Activated T-helper 2 cell treated with anti-CD3 and anti-CD28 coated beads, Interferon-gamma antibody, Interleukin-2, Interleukin-4, amounts not matched to agents 10 μg/mL and 5 μg/mL and 100 μg/mL, durations not matched to agents 14 hours and 24 hours and 36 hours (primary cell): ENCODE results near the gene CNTNAP2. TPM values are rescaled to one million over a fixed set of nuclear protein-coding genes. Genes with fewer than 3 reads are reported as not detected.

Source experiments
- DNase-seq: peaks from one replicate; pipeline ENCODE4 v3.0.0; 2021; ENCODE audit warnings: low spot score
- H3K27ac Mint-ChIP-seq: one replicate; pipeline ENCODE4 v1.8.0; 2021; ENCODE audit warnings: mixed read lengths
- H3K27me3 Mint-ChIP-seq: one replicate; pipeline ENCODE4 v1.8.0; 2021; ENCODE audit warnings: low read depth, mixed read lengths
- H3K36me3 Mint-ChIP-seq: one replicate; pipeline ENCODE4 v1.8.0; 2021; ENCODE audit warnings: low read depth, mixed read lengths
- H3K4me1 Mint-ChIP-seq: one replicate; pipeline ENCODE4 v1.8.0; 2021; ENCODE audit warnings: low read depth, mixed read lengths
- H3K4me3 Mint-ChIP-seq: one replicate; pipeline ENCODE4 v1.8.0; 2021; ENCODE audit warnings: low read depth, mild to moderate bottlenecking, moderate library complexity, mixed read lengths
- H3K9me3 Mint-ChIP-seq: one replicate; pipeline ENCODE4 v1.8.0; 2021; ENCODE audit warnings: mixed read lengths
- intact Hi-C: fragments of 100-400 bp; cut with micrococcal nuclease; formaldehyde crosslinking; loops from one replicate; pipeline ENCODE4 v1.15.1; 2023
- total RNA-seq: library from RNA; stranded (reverse); gene quantifications from 2 replicates; pipeline ENCODE4 v1.2.3, GENCODE V29; 2022

CNTNAP2 gene
- total RNA-seq, 1 donor from 2014 or later, result not detected

- intact Hi-C loops, result no loop called here
- H3K9me3 Mint-ChIP-seq, result no peaks in the 10 kb centered on the region
- H3K36me3 Mint-ChIP-seq, result no peaks in the 10 kb centered on the region
- H3K27me3 Mint-ChIP-seq, result peaks cover 8% of the 10 kb centered on the region
- H3K4me1 Mint-ChIP-seq, result peaks cover 7% of the 10 kb centered on the region
- DNase-seq, result peak; percentile 29
- no peak overlapping the region for H3K4me3 Mint-ChIP-seq
- H3K27ac Mint-ChIP-seq, result no peak overlapping the region
These were observed 2146.2 kb downstream of the CNTNAP2 start for GRCh38 chr7:148262721-148263229.

DNA sequence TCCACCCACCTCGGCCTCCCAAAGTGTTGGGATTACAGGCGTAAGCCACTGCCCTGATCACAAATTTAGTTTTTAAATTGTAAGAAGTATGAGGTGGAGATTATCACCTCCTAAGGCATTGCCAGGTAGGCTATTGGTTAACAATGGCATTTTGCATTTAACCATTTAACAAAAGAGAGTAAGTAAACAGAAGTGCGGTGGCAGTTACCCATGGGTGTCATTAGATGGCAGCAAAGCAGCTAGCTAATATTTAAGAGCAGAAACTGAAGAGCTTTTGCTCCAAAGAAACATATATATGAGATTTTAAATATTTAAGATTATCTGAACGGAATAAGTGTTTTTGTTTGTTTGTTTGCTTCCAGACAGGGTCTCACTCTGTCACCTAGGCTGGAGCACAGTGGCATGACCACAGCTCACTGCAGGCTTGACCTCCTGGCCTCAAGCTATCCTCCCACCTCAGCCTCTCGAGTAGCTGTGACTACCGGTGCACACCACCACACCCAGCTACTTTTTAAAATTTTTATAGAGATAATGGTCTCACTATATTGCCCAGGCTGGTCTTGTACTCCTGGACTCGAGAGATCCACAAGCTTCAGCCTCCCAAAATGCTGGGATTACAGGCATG, 2148.4 kb downstream of the CNTNAP2 start:
- Mint-ChIP-seq H3K4me1 (peaks cover 7% of the 10 kb centered on the region), H3K9me3 (no peaks in the 10 kb centered on the region), H3K27me3 (peaks cover 8% of the 10 kb centered on the region), H3K36me3 (no peaks in the 10 kb centered on the region), H3K27ac (no peak overlapping the region), H3K4me3 (no peak overlapping the region)
- intact Hi-C loops, result loop anchor here (5.0 kb wide), 1 partner anchor 702 kb away; no protein-coding TSS in a partner anchor
- DNase-seq, result no peak

DNA sequence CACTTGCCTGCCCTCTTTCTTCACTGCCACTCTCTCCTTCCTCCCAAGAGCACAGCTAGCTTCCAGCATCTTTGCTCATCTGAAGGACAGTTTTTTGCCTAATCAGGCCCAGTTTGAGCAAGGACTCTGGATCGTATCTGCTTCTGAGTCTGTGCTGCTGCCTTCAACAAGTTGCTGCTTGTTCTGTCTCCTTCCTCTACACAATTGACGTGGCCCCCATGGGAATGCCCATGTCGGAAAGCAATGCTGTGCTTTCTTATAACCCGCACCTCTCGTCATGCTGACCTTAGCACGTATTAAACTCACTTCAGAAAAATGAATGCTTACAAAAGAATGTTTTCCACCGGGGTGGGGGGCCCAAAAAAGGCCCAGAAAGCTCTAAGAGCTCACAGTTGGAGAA, 2149.3 kb downstream of the CNTNAP2 start:
- Mint-ChIP-seq H3K27me3 (peaks cover 8% of the 10 kb centered on the region), H3K4me1 (peaks cover 7% of the 10 kb centered on the region), H3K27ac (no peak overlapping the region), H3K4me3 (no peak overlapping the region), H3K9me3 (no peaks in the 10 kb centered on the region), H3K36me3 (no peaks in the 10 kb centered on the region)
- no peak for DNase-seq
- intact Hi-C loops, result loop anchor here (5.0 kb wide), 1 partner anchor 701 kb away; no protein-coding TSS in a partner anchor

- intact Hi-C loops, result loop anchor here (5.0 kb wide), 1 partner anchor 701 kb away; no protein-coding TSS in a partner anchor
These were observed 2150.2 kb downstream of the CNTNAP2 start for GRCh38 chr7:148266795-148267194.

GRCh38 chr7:148270576-148270975, 2154.0 kb downstream of the CNTNAP2 start:
- Mint-ChIP-seq H3K9me3 (no peaks in the 10 kb centered on the region), H3K4me1 (no peaks in the 10 kb centered on the region), H3K4me3 (no peak overlapping the region), H3K36me3 (no peaks in the 10 kb centered on the region), H3K27ac (no peak overlapping the region), H3K27me3 (no peaks in the 10 kb centered on the region)
- no peak for DNase-seq
- intact Hi-C loops, result no loop called here

More at GRCh38 chr7:148266795-148267194, 2150.2 kb downstream of the CNTNAP2 start:
- no peak for DNase-seq
- no peaks in the 10 kb centered on the region for H3K9me3 Mint-ChIP-seq
- no peak overlapping the region for H3K27ac Mint-ChIP-seq
- no peak overlapping the region for H3K4me3 Mint-ChIP-seq
- H3K36me3 Mint-ChIP-seq, result no peaks in the 10 kb centered on the region
- peaks cover 7% of the 10 kb centered on the region for H3K4me1 Mint-ChIP-seq
- peaks cover 8% of the 10 kb centered on the region for H3K27me3 Mint-ChIP-seq

DNA sequence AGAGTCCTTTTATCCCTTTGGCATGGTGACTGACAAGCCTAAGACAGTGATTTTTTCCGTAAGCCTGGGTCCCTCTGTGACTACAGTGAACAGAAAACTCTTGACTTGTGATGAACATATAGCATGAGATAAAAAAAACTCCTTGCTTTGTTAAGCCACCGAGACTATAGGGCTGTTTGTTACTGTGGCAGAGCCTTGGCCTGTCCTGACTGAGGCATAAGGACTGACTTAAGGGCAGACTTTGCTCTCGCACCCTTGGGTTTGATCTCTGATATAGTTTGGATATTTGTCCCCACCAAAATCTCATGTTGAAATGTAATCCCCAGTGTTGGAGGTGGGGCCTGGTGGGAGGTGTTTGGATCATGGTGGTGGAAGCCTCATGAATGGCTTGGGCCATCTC, 2157.5 kb downstream of the CNTNAP2 start:
- H3K27ac Mint-ChIP-seq, result no peak overlapping the region
- no peaks in the 10 kb centered on the region for H3K4me1 Mint-ChIP-seq
- no peak overlapping the region for H3K4me3 Mint-ChIP-seq
- DNase-seq, result no peak
- H3K9me3 Mint-ChIP-seq, result no peaks in the 10 kb centered on the region
- no peaks in the 10 kb centered on the region for H3K27me3 Mint-ChIP-seq
- H3K36me3 Mint-ChIP-seq, result no peaks in the 10 kb centered on the region
- intact Hi-C loops, result no loop called here

- Mint-ChIP-seq H3K27me3 (no peaks in the 10 kb centered on the region), H3K9me3 (no peaks in the 10 kb centered on the region), H3K36me3 (no peaks in the 10 kb centered on the region), H3K4me1 (no peaks in the 10 kb centered on the region), H3K4me3 (no peak overlapping the region), H3K27ac (no peak overlapping the region)
- intact Hi-C loops, result no loop called here
- no peak for DNase-seq
These were observed 2158.8 kb downstream of the CNTNAP2 start for GRCh38 chr7:148275359-148275890.

DNA sequence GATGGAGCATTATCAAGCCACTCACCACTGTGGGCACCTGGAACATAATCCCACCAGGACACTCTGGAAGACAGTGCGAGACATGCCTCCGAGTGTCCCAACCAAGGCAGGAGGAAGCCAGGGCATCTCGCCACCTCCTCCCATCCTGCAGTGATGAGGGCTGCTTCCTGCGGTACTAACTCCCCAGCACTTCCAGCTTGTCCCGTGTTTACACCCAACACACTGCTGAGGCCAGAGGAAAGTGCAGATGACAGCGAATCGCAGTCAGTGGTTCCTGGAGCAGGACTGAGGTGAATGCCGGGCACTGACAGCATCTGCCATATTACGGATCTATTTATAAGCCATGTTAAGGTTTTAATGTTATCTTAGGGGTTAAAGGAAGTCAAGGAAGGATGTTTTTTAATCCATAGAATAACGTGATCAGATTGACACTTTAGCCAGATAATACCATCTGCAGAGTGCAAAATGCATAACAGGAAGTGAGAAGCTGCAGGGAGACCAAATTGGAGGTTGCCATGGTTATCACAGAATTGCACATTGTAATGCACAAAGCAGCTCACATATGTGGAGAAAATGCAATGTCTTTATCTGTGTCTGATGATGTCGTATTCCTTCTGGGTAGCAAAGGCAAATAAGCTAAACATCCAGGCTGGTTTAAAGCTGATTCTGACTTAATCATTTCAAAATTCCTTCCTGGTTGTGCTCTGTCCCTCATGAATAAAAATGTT, 2159.9 kb downstream of the CNTNAP2 start:
- no peaks in the 10 kb centered on the region for H3K27me3 Mint-ChIP-seq
- intact Hi-C loops, result no loop called here
- no peaks in the 10 kb centered on the region for H3K36me3 Mint-ChIP-seq
- no peak overlapping the region for H3K27ac Mint-ChIP-seq
- H3K4me3 Mint-ChIP-seq, result no peak overlapping the region
- no peaks in the 10 kb centered on the region for H3K4me1 Mint-ChIP-seq
- no peaks in the 10 kb centered on the region for H3K9me3 Mint-ChIP-seq
- no peak for DNase-seq

DNA sequence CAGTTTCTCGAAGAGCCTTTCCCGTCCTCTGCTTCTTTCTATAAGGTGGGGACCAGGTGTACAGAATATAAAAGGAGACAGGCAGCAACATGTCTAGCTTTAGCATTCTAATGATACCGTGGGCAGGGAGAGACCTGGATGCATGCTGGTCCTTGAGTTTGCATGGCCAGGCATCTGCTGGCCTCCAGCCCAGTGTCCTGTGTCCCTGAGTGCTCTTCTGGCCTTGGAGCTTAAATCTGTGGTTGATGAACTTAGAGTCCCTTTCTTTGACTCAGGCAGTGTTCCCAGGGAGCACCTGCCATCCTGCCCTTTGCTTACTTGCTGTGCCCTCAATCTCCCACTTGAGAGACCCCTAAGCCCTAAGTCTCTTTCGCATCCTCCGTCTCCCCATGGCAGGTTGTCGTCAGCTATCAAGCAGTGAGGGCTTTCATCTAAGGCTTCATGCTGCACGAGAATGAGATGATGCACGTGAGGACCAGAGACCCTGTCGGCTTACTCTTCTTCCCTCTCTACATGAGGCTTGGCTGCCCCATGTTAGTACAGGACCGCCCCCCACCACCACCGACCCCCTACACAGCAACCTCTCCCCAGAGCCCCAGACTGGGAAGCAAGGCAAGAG, 2160.6 kb downstream of the CNTNAP2 start:
- no peak overlapping the region for H3K27ac Mint-ChIP-seq
- no peaks in the 10 kb centered on the region for H3K27me3 Mint-ChIP-seq
- H3K4me3 Mint-ChIP-seq, result no peak overlapping the region
- H3K4me1 Mint-ChIP-seq, result no peaks in the 10 kb centered on the region
- no peak for DNase-seq
- intact Hi-C loops, result no loop called here
- H3K36me3 Mint-ChIP-seq, result no peaks in the 10 kb centered on the region
- H3K9me3 Mint-ChIP-seq, result no peaks in the 10 kb centered on the region

GRCh38 chr7:148286150-148286549, 2169.5 kb downstream of the CNTNAP2 start:
- DNase-seq, result no peak
- Mint-ChIP-seq H3K4me1 (no peaks in the 10 kb centered on the region), H3K4me3 (no peak overlapping the region), H3K9me3 (no peaks in the 10 kb centered on the region), H3K27ac (no peak overlapping the region), H3K27me3 (no peaks in the 10 kb centered on the region), H3K36me3 (no peaks in the 10 kb centered on the region)
- intact Hi-C loops, result no loop called here

- DNase-seq, result no peak
- Mint-ChIP-seq H3K9me3 (no peaks in the 10 kb centered on the region), H3K4me3 (no peak overlapping the region), H3K27me3 (no peaks in the 10 kb centered on the region), H3K4me1 (no peaks in the 10 kb centered on the region), H3K36me3 (no peaks in the 10 kb centered on the region), H3K27ac (no peak overlapping the region)
- intact Hi-C loops, result no loop called here
These were observed 2170.9 kb downstream of the CNTNAP2 start for GRCh38 chr7:148287538-148287937.

DNA sequence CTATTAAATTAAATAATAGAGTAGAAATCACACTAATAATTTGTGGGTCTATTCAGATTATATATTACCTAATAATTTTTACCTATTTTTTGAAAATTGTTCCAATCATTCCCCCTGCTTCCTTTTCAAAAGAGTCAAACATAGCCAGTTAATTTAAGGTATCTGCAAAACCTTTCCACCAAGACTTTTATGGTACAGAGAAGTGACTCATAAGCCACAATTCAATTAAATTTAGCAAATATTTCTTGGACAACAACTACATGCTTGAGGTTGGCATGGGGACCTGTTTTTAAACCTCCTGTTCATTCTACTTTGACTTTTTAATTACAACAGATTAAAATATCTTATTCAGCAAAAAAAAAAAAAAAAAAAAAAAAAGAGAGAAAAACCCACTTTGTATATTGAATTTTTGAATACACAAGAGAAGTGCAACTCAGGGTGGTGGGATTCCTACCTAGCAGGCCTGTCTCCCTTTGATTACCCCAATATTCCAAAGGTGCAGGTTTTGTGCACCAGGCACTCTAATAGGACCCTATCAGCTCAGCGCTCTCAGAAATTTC, 2172.1 kb downstream of the CNTNAP2 start:
- DNase-seq, result no peak
- Mint-ChIP-seq H3K27ac (no peak overlapping the region), H3K4me3 (no peak overlapping the region), H3K36me3 (no peaks in the 10 kb centered on the region), H3K4me1 (no peaks in the 10 kb centered on the region), H3K27me3 (no peaks in the 10 kb centered on the region), H3K9me3 (no peaks in the 10 kb centered on the region)
- intact Hi-C loops, result no loop called here
